ENCODE data around the gene ERI3. TPM values are rescaled to one million over a fixed set of nuclear protein-coding genes. Genes with fewer than 3 reads are reported as not detected.

The ERI3 gene
- total and polyA plus RNA-seq, 2 of the 13 experiments (the other 11 are each of a cell fraction or from before 2014, with no cell fraction given), result 35.6 to 35.9 TPM

- Histone ChIP-seq H3K4me2 (ENCODE audit: low read depth, low read length) (no peak overlapping the region), H3K79me2 (ENCODE audit: insufficient read depth, low read length) (no peaks in the 10 kb centered on the region), H2AFZ (ENCODE audit: low read length) (no peak overlapping the region), H4K20me1 (ENCODE audit: insufficient read depth, low read length) (no peaks in the 10 kb centered on the region), H3K27me3 (ENCODE audit: control insufficient read depth in 1 of 2, insufficient read depth in 2 of 2, low read length in 2 of 2) (no peaks in the 10 kb centered on the region), H3K27ac (ENCODE audit: extremely low read length, insufficient read depth, low read length) (no peak overlapping the region), H3K4me1 (ENCODE audit: insufficient read depth, low read length) (no peaks in the 10 kb centered on the region), H3K4me3 (replicated peaks in 1 of 3; ENCODE audit: insufficient read depth in 1 of 3, low read depth in 2 of 3, low read length in 3 of 3) (no peak overlapping the region), H3K36me3 (replicated peaks in 1 of 2; ENCODE audit: control insufficient read depth in 1 of 2, insufficient read depth in 2 of 2, low read length in 2 of 2) (peaks cover 28 to 84% of the 10 kb centered on the region in 2 experiments), H3K9ac (ENCODE audit: insufficient read depth, low read depth, low read length) (no peak overlapping the region), H3K9me3 (ENCODE audit: low read length) (no peaks in the 10 kb centered on the region)
- in situ Hi-C loops (cut with HindIII; ENCODE audit: extremely low pct_ligation_motif_present, low pct_unique_long_range_greater_than_20kb) (no loop called here), intact Hi-C loops (cut with micrococcal nuclease; ENCODE audit: unreplicated experiment) (no loop called here)
- WGBS (ENCODE audit: low lambda C conversion rate), result 91% methylated on average over 3 of the region's 5 CpGs
- no TSS peak for BruUV-seq (replicated peaks)
- DNase-seq (ENCODE audit: low spot score), result no peak
- TF ChIP-seq SRSF1 (optimal IDR thresholded peaks at IDR 0.05; ENCODE audit: low read depth, low read length) (no peak), GABPA (IDR thresholded peaks at IDR 0.05; ENCODE audit: low read depth, low read length) (no peak), GABPA (CRISPR knock-in tag; IDR thresholded peaks at IDR 0.05; ENCODE audit: low read depth) (no peak), KLF13 (CRISPR knock-in tag; IDR thresholded peaks at IDR 0.05) (no peak), ZNF232 (CRISPR knock-in tag; IDR thresholded peaks at IDR 0.05; ENCODE audit: borderline replicate concordance) (no peak), ZFYVE20 (CRISPR knock-in tag; IDR thresholded peaks at IDR 0.05; ENCODE audit: borderline replicate concordance, low read depth) (no peak), STAT5B (CRISPR knock-in tag; IDR thresholded peaks at IDR 0.05) (no peak), CTCF (CRISPR knock-in tag; IDR thresholded peaks at IDR 0.05) (0 out of 2 replicates have a peak, but pooled peaks have one; percentile 9), ZNF652 (CRISPR knock-in tag; IDR thresholded peaks at IDR 0.05; ENCODE audit: borderline replicate concordance, low read depth) (peak; percentile 50; the same call in 1 of the 2 replicates), ZNF251 (CRISPR knock-in tag; IDR thresholded peaks at IDR 0.05) (no peak), RORA (CRISPR knock-in tag; IDR thresholded peaks at IDR 0.05) (no peak)
- TF ChIP-seq, protein P1, sequence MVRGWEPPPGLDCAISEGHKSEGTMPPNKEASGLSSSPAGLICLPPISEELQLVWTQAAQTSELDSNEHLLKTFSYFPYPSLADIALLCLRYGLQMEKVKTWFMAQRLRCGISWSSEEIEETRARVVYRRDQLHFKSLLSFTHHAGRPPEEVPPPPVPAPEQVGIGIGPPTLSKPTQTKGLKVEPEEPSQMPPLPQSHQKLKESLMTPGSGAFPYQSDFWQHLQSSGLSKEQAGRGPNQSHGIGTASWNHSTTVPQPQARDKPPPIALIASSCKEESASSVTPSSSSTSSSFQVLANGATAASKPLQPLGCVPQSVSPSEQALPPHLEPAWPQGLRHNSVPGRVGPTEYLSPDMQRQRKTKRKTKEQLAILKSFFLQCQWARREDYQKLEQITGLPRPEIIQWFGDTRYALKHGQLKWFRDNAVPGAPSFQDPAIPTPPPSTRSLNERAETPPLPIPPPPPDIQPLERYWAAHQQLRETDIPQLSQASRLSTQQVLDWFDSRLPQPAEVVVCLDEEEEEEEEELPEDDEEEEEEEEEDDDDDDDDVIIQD (CRISPR knock-in tag; IDR thresholded peaks at IDR 0.05; ENCODE audit: low read depth), result no peak
- TF ChIP-seq, protein P2, sequence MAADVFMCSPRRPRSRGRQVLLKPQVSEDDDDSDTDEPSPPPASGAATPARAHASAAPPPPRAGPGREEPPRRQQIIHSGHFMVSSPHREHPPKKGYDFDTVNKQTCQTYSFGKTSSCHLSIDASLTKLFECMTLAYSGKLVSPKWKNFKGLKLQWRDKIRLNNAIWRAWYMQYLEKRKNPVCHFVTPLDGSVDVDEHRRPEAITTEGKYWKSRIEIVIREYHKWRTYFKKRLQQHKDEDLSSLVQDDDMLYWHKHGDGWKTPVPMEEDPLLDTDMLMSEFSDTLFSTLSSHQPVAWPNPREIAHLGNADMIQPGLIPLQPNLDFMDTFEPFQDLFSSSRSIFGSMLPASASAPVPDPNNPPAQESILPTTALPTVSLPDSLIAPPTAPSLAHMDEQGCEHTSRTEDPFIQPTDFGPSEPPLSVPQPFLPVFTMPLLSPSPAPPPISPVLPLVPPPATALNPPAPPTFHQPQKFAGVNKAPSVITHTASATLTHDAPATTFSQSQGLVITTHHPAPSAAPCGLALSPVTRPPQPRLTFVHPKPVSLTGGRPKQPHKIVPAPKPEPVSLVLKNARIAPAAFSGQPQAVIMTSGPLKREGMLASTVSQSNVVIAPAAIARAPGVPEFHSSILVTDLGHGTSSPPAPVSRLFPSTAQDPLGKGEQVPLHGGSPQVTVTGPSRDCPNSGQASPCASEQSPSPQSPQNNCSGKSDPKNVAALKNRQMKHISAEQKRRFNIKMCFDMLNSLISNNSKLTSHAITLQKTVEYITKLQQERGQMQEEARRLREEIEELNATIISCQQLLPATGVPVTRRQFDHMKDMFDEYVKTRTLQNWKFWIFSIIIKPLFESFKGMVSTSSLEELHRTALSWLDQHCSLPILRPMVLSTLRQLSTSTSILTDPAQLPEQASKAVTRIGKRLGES (CRISPR knock-in tag; IDR thresholded peaks at IDR 0.05; ENCODE audit: borderline replicate concordance), result no peak
- no peak for FAIRE-seq
- no peak for ATAC-seq
- ChIA-PET CTCF (ENCODE audit: low intra/inter-chr PET ratio, low total read pairs) (interaction anchor here (1.6 kb wide), 1 partner anchor 280 kb away, joined by 3 read pairs; no protein-coding TSS in a partner anchor), POLR2A (interaction anchor here (0.9 kb wide), 1 partner anchor 31 kb away, joined by 3 read pairs; no protein-coding TSS in a partner anchor)
Observed at GRCh38 chr1:44314452-44314851, 40.6 kb downstream of the ERI3 start.
